Coronary artery (tissue), 2 donors: ENCODE data around the gene TMEM43.
"Not testable (repeated sequence)": the region's sequence is repeated elsewhere in the genome, so short reads cannot be mapped to it uniquely, and the experiment has no call there.

Experiments used
- DNase-seq: peaks from one replicate; pipeline ENCODE4 v3.0.0-alpha.2; 2017; ENCODE audit warnings: low spot score
- H3K27ac ChIP-seq, 2 donors: fragments of 200-600 bp; sonication (generic); one replicate each; pipeline ENCODE4 v1.5.1; 2016 to 2019
- H3K4me3 ChIP-seq: fragments of 200-600 bp; sonication (generic); 2 replicates; pipeline ENCODE4 v1.5.1; 2016; ENCODE audit warnings: mild to moderate bottlenecking, moderate library complexity
- TF ChIP-seq, protein P1 (sequence below): fragments of 200-600 bp; sonication (generic); IDR thresholded peaks from one replicate; pipeline ENCODE4 v1.5.1; 2019; ENCODE audit warnings: antibody characterized with exemption

The TMEM43 gene

GRCh38 chr3:14124615-14125192, at the start of gene TMEM43, which contains the start of gene CHCHD4:
TMEM43 (plus strand) TSS chr3:14125052; CDS start chr3:14125194, 142 bp downstream.
CHCHD4 (minus strand) TSS chr3:14124870; CDS start chr3:14124676, 194 bp downstream.
- H3K27ac ChIP-seq = peak within 1 kb of the TSS; percentile 94 to 95
- TF ChIP-seq, protein P1, sequence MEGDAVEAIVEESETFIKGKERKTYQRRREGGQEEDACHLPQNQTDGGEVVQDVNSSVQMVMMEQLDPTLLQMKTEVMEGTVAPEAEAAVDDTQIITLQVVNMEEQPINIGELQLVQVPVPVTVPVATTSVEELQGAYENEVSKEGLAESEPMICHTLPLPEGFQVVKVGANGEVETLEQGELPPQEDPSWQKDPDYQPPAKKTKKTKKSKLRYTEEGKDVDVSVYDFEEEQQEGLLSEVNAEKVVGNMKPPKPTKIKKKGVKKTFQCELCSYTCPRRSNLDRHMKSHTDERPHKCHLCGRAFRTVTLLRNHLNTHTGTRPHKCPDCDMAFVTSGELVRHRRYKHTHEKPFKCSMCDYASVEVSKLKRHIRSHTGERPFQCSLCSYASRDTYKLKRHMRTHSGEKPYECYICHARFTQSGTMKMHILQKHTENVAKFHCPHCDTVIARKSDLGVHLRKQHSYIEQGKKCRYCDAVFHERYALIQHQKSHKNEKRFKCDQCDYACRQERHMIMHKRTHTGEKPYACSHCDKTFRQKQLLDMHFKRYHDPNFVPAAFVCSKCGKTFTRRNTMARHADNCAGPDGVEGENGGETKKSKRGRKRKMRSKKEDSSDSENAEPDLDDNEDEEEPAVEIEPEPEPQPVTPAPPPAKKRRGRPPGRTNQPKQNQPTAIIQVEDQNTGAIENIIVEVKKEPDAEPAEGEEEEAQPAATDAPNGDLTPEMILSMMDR = no peak
- DNase-seq = peak; percentile 99
- H3K4me3 ChIP-seq = peak within 1 kb of the TSS; percentile 78

DNA sequence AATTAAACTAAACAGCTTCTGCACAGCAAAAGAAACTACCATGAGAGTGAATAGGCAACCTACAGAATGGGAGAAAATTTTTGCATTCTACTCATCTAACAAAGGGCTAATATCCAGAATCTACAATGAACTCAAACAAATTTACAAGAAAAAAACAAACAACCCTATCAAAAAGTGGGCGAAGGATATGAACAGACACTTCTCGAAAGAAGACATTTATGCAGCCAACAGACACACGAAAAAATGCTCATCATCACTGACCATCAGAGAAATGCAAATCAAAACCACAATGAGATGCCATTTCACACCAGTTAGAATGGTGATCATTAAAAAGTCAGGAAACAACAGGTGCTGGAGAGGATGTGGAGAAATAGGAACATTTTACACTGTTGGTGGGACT, 49.6 kb upstream of the TMEM43 start:
- H3K27ac ChIP-seq, H3K4me3 ChIP-seq, DNase-seq: not testable (repeated sequence)

GRCh38 chr3:14077310-14077709, 47.5 kb upstream of the TMEM43 start:
- Histone ChIP-seq H3K4me3 (no peak overlapping the region), H3K27ac (no peak overlapping the region)
- TF ChIP-seq, protein P1 = no peak
- no peak for DNase-seq

GRCh38 chr3:14082108-14082657, 42.7 kb upstream of the TMEM43 start:
- DNase-seq = no peak

GRCh38 chr3:14087461-14087860, 37.4 kb upstream of the TMEM43 start:
- DNase-seq, H3K27ac ChIP-seq, H3K4me3 ChIP-seq: not testable (repeated sequence)

More at GRCh38 chr3:14082108-14082657, 42.7 kb upstream of the TMEM43 start:
- TF ChIP-seq, protein P1 = no peak
- no peak overlapping the region for H3K27ac ChIP-seq
- no peak overlapping the region for H3K4me3 ChIP-seq

- not testable (repeated sequence) for H3K4me3 ChIP-seq
These were observed 32.9 kb upstream of the TMEM43 start for GRCh38 chr3:14091959-14092358.

GRCh38 chr3:14092464-14092863, 32.4 kb upstream of the TMEM43 start:
- Histone ChIP-seq H3K27ac (no peak overlapping the region), H3K4me3 (no peak overlapping the region)
- DNase-seq = no peak
- TF ChIP-seq, protein P1 = no peak

More at GRCh38 chr3:14091959-14092358, 32.9 kb upstream of the TMEM43 start:
- H3K27ac ChIP-seq, DNase-seq: not testable (repeated sequence)

DNA sequence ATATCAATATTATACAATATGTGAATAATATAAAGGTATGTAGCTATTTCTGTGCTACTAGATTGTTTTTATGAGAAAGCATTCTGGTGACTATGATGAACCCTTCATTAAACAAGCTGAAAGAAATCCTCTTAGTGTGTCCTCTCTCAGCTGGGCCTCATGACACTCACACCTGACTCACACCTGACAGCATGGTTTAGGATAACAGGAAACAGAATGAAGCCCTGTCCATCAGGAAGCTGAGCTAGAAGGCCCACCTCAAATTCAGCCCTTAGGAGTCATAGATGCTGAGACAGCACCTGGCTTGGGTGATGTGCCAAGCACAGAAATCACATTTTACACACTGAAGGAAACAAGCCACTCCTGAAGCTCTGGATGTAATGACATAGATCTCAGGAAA, 31.0 kb upstream of the TMEM43 start:
- TF ChIP-seq, protein P1 = no peak

More for the DNA sequence above, 31.0 kb upstream of the TMEM43 start:
- Histone ChIP-seq H3K27ac (no peak overlapping the region), H3K4me3 (no peak overlapping the region)
- DNase-seq = no peak
